HG03575 (cell line): ENCODE results near the gene CXCR6.

Source experiments
- ATAC-seq: cut with Tn5 transposase; IDR thresholded peaks from one replicate; pipeline ENCODE4 v1.9.1; 2021; ENCODE audit not compliant: unreplicated experiment, insufficient number of reproducible peaks, low FRiP score; ENCODE audit errors: extremely low read depth

Gene CXCR6

DNA sequence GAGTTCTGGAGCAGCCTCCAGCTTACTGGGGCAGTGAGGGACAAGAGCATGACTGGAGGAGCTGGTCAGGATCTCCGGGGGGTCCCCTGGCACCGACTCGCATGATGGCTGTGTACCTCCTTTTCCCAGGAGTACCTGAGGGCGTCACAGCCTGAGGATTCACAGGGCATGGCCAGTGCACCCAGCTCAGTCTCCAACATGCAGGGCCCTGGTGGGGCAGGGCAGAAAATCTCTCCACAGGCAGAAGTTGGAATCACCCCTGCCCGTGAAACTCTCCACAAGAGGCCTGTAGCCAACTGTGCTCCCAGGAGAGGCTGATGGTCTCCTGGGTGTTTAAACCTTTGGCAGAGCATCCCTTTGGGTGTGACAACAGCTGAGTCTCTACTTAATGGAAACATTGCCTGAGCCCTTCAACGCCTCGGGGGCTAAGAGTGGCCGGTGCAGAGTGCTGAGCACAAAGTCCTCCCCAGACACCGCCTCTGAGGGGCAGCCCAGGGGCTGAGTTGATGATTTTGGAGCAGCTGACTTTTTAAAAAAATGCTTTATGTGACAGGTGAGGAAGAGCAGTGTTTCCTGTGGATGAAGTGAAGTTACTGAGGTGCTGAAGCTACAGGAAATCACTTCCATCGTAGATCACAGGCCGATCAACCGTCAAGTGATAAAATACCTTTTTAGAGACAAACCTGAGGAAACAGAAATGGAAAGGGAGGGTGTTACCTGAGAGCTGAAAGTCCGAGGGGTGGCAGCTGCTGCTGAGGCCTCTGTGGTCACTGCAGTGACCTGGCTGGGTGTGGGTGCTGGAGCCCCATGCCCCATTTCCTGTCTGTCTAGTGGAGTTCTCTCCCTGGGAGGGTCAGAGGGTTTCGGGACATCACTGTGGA lies 21.9 kb upstream of the CXCR6 start:
- ATAC-seq: no peak

DNA sequence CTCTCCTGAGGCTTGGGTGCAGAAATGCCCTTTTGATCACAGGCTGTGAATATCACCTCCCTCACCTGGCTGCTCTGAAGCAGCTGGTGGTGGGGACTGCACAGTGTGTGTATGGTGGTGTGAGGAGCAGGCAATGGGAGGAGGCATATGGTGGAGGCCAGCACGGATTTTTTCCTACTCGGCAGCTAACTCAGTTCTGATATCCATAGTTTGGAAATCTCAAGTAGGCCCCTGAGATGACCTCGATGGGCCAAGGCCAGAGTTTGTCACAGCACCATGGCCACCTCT lies 21.3 kb upstream of the CXCR6 start:
- no peak for ATAC-seq

DNA sequence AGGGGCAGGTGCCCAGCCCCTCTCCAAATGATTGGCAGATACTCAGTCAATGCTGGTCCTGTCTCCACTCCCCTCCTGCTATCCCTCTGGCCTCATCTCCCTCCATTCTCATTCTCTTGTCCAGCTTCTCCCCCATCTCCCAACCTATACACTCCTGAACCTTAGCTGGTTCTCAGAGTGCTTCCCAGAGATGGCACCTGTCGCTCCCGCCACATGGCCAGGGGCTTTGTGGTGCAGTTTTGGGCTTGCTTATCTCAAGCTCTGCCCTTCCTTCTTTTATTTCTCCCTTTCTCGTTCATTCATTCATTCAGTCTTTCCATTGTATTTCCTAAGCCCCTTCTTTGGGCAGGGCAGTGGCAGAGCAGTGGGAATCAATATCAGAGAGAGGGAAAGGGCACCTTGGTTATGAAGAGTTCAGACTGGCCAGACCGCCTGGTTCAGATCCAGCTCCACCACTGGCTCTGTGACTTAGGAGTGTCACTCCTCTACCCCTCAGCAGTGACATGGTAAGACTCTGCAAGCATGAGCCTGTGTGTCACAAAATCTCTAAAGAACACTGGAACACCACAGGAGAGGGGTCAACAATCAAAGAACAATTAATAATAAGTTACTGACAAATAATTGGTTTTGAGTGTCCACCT lies 20.2 kb upstream of the CXCR6 start:
- no peak for ATAC-seq

DNA sequence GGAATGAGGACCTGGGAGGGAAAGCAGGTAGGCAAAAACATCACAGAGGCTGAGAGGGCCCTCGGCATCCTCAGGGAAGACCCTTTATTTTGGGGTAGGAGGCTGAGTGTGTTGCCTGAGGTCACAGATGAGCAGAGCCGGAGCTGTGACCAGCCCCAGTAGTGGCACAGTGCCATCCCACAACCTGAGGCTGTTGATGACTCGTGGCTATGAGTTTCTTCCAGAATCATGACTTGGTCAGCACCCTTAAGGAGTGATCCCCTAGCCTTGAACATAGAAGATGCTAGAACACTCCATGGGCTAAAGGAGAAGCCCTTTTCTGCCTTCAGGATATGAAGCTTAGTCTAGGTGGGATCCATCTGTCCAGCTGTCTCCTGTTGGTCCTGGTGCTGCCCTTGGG lies 19.5 kb upstream of the CXCR6 start:
- no peak for ATAC-seq

DNA sequence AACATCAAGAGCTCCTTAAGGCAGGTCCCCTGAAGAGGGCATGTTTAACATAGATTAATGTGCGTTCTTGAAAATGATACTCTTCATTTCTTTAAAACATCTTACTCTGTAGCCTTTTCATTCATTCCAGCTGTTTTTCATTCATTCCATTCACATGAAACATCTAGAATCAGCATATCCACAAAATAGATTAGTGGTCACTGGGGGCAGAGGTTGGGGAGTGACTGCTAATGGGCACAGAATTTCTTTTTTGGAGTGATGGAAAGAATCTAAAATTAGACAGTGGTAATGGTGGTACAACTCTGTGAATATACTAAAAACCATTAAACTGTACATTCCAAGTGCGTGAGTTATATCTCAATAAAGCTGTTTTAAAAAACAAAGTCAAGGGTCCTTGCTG lies 15.4 kb upstream of the CXCR6 start:
- ATAC-seq: no peak

DNA sequence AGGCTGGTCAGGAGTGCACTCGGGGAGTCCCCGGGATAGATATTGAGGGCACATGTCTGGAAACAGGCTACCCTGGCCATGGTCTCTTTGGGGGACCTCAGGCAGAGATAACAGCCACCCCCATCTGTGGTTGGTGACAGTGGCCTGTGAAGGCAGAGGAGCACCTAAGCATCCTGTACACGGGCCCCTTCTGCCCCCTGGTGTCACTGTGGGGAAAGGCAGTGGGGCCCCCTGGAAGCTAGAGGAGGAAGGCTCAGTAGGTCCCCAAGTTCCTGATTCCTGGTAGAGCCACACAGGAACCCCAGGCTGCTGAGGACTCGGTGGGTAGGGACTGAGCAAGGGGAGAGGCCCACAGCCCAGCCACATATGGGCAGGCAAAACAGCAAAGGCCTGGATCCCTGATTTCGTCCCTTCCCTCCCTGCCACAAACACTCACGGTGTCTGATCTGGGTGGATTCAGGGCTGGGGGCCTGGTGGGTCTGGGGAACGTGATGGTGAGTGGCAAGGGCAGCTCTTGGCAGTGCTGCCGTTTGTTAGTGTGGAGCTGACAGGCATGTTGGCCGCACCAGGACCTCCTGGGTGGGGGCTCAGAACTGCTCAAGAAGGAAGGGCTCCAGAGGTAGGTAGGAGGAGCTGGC lies 14.1 kb upstream of the CXCR6 start:
- ATAC-seq: no peak

DNA sequence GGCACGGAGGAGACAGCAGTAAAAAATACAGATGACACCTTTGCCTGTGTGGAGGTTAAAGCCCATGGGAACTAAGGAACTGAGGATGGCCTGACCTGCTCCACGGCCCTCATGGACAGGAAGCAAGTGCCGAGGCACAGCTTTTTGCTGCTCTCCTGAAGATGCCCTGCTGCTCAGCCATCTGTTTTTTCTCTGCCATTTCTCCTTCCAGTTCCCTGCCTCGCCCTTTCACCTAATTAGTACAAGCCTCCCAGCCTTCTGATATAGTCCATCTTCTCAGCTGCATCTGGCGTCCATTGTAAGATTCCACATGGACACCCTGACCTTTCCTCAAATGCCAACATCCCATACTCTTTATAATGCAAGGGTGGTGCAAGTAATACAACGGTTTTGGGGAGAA lies 11.8 kb upstream of the CXCR6 start:
- no peak for ATAC-seq

DNA sequence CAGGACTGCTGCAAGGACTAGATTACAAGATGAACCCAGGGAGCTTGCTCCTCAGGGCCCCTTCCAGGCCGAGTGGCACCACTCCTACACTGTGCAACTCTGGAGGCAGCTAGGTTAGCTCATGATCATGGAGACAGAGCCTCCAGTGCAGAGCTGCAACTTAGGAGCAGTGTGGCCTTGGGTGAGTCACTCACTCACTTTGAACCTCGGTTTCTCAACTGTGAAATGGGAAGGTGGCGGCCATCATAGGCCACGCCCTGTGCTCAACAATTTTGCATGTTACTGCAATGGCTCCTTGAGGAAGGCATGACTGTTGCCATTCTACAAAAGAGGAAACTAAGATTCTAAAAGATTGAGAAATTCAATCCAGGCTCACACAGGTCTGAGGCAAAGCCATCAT lies 11.2 kb upstream of the CXCR6 start:
- ATAC-seq: no peak

DNA sequence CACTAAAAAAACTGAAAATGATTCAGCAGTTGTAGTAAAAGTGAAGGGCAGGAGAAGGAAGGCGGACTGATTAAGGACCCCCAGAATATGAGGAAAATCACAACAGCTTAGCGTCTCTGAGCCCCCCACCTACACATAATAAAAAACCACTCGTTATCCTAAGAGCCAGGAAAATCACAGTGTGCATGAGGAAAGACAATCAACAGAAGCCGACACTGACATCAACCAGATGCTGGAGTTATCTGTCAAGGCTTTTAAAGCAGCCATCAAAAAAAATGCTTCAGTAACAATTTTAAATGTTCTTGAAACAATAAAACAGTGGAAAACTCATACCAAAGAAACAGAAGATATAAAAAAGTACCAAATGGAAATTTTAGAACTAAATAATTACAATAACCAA lies 9.7 kb upstream of the CXCR6 start:
- no peak for ATAC-seq

DNA sequence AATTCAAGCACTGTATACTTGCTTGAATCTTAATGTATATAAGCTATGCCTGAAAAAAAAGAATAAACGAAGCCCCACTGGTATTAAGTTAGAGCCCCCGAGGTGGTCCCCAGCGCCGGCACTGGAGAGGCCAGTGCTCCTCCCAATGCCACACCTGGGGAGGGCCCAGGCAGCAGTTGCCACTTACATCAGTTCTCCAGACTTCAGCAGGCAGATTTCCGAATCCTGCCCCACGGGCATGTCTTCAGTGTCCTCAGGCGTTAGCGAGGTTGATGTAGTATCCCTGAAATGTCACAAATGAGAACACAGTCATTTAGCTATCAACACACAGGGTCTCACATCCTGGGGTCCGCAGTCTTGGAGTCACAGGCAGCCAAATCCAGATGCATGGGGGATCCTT lies 7.0 kb upstream of the CXCR6 start:
- no peak for ATAC-seq

DNA sequence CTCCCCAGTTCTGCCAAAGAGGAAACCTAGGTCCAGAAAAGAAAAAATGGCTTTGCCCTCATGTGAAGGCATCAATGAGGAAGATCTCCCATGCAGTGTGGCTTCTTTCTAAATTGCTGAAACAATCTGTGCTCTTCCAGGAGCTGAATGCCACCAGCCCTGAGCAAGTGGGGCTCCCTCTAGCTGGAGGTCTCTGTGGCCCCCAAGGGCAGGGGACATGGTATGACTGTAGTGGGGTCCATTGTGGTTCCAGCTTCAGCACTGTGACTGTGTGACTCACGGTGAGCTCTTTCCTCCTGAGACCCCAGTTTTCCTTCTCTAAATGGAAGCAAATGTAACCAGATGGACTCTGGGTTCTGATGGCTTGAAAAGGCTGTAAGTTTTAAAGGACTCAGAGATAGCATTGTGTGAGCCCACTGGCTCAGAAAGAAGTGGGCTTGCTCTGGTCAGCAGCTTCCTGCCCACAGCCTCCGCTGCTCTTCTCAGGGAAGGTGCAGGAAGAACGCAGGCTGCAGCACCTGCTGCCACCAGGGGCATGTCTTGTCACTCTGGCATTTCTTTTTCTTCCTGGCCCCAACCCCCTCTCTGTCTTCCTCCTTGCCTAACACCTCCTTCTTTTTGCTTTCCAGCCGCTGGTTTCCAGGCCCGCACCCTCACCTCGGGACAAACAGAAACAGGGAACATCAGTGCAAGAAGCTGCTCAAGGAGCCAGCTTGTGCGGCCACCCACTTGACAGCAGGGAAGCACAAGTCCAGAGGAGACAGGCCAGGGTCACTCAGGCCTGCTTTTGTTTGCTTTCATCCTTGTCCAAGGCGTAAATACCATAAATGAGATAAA lies 5.8 kb upstream of the CXCR6 start:
- ATAC-seq: no peak

DNA sequence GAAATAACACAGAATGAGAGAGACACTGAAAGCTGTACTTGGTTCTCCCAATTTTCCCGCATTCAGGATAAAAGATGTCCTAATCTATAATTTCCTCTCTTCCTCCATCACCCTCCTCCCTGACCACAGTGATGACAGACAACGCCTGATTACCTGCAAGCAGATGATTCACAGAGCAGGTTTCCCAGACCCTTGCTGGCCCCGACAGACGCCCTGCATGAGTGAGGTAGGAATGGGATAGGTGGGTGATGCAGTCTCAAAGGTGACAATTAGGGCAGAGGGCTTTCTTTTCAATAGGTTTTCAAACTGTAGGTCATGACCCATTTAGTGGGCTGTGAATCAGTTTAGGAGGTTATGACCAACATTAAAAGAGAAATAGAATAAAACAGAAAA lies 5.2 kb upstream of the CXCR6 start:
- ATAC-seq: no peak

DNA sequence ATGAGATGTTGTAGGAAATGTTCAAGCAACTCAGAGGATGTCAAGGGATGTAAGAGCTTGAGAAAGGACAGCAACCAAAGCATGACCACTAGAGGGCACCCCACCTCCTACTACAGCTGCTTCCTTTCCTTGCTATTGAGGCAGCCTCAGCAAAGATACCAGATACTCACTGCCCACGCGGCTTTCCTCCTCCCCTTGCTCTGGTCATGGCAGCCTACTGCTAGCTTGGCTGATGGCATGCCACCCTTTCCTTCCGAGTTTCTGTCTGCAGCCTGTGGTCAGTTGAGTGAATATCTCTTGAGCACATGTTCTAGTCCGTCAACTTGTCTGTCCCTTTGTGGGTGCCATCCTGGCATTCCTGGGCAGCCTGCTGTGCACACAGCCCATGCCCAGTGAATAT lies 4.4 kb upstream of the CXCR6 start:
- no peak for ATAC-seq

DNA sequence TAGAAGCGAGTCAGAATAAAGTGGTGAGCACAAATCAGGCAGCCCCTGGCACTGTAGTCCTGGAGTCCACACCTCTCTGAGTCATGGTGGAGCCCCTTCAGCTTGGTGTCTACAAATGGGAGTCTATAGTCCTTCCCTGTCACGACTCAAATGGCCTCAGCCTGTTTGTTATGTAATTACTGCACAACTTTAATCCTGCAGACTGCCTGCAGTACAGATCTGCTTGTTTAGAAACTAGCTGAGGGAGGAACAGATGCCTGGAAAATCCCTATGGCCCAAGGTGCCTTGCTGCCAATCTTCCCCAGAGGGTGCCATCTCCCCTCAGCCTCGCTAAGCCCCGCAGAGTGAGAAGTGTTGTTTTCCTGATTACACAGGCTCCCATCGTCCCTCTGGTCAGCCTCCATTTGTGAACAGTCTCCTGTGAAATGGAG lies 3.9 kb upstream of the CXCR6 start:
- ATAC-seq: no peak

DNA sequence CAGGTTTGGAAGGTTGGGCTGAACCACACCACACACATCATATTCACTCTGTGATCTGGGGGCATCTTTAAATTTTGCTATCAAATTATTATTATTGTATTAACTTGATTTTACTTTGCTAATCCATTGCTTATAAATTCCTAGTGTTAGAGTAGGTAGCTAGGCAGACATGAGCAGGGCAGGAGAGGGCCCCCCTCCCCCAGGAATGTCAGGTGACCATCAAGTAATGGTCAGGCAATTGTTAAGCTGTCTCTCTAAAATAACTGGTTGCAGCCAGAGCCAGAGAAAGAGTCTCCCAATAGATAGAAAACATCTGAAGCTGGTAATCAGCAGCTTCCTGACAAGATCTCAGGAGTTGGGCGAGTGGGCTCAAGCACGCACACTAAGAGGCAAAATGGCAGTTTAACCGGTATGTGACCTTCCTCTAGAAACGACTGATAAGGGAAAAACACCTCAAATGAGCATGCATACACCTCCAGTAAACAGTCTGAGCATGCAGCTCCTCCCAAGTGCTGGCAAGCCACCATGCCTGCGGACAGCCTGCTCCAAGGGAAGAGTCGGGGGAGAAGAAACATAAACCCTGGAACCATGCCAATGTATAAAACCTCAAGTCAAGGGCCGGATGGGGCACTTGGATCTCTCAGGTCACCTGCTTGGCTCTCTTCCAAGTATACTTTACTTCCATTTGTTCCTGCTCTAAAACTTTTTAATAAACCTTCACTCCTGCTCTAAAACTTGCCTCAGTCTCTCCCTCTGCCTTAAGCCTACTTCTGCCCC lies 3.1 kb upstream of the CXCR6 start:
- ATAC-seq: no peak

DNA sequence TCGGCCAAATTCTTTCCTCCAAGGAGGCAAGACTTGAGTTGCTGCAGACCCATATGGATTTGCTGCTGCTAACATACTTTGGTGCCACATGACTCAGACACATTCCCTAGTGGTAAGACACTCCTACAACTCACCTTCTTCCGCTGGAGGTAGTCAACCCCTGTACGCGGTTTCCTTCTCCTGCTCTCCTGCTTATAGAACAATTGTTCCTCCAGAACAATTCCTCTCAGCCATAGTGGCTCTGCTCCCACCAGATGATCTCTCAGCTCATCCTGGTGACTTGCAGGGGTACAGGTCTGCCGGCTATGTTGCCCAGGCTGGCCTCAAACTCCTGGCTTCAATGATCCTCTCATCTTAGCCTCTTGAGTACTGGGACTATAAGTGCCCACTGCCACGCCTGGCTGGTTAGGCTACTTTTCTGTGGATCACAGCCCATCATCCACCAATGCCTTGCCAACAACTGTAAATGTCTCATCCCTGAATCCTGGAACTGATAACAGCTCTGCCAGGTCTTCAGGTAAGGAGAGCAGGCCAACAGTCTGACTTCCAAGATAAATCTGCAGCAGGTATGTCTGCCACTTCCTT lies 2.4 kb upstream of the CXCR6 start:
- ATAC-seq: no peak

DNA sequence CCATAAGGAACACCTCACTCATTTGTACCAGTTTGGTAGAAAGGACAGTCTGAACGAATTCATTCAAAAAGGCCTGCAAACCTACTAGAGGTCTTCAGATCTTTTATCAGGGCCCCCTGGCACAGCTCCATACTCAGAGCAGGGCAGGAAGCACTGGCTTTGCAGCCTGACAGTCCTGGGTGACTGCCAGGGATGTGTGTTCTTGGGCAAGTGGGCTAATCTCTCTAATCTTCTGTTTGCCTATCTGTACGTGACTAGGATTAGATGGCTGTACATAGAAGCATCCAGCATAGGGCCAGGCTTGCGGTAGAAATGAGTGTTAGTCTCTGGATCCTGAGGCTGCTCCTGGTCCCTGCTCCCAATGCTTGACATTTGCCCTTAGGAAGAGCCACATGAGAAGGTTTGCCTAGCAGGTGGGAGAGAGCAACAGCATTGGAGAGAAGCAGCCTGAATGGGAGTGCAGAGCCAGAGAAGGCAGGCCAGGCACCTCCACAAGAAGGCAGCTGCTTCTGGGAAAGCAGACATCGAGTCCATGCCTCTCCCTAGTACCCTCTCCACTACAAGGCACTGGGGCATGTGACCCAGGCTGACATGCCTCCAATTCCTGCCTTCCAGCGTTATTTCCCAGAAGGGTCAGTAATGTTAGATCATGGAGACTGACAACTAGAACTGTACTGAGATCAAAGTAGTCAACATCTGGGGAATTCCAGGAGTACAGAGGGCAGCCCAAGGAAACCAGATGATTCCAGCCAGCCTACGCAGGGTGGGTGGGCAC lies 1.0 kb upstream of the CXCR6 start:
- no peak for ATAC-seq
